ENCODE data around the gene DAG1.

Gene DAG1

GRCh38 chr3:49531715-49532114 lies 61.6 kb downstream of the DAG1 start:
- DNase-seq (ENCODE audit: low read depth): no peak
- in situ Hi-C loops (cut with HindIII; ENCODE audit: low sequenced_read_pairs): no loop called here
- no peak for TF ChIP-seq CTCF (IDR thresholded peaks at IDR 0.05; ENCODE audit: low read depth, low read length, missing control alignments)

GRCh38 chr3:49533031-49533430 lies 63.0 kb downstream of the DAG1 start:
- in situ Hi-C loops (cut with HindIII; ENCODE audit: low sequenced_read_pairs): no loop called here
- no peak for TF ChIP-seq CTCF (IDR thresholded peaks at IDR 0.05; ENCODE audit: low read depth, low read length, missing control alignments)
- H3K4me3 ChIP-seq (ENCODE audit: low read depth, low read length): no peak overlapping the region
- no peak for DNase-seq (ENCODE audit: low read depth)

More at GRCh38 chr3:49531715-49532114, 61.6 kb downstream of the DAG1 start:
- H3K4me3 ChIP-seq (ENCODE audit: low read depth, low read length): no peak overlapping the region

GRCh38 chr3:49533786-49534519 lies 63.9 kb downstream of the DAG1 start:
- no peak for DNase-seq (ENCODE audit: low read depth)
- in situ Hi-C loops (cut with HindIII; ENCODE audit: low sequenced_read_pairs): no loop called here
- no peak overlapping the region for H3K4me3 ChIP-seq (ENCODE audit: low read depth, low read length)
- TF ChIP-seq CTCF (IDR thresholded peaks at IDR 0.05; ENCODE audit: low read depth, low read length, missing control alignments): no peak

GRCh38 chr3:49534581-49535441 lies 64.7 kb downstream of the DAG1 start:
- no peak for TF ChIP-seq CTCF (IDR thresholded peaks at IDR 0.05; ENCODE audit: low read depth, low read length, missing control alignments)
- in situ Hi-C loops (cut with HindIII; ENCODE audit: low sequenced_read_pairs): no loop called here
- no peak overlapping the region for H3K4me3 ChIP-seq (ENCODE audit: low read depth, low read length)
- no peak for DNase-seq (ENCODE audit: low read depth)

GRCh38 chr3:49535971-49536874 lies 66.2 kb downstream of the DAG1 start:
- TF ChIP-seq CTCF (IDR thresholded peaks at IDR 0.05; ENCODE audit: low read depth, low read length, missing control alignments): no peak
- no peak for DNase-seq (ENCODE audit: low read depth)

More at GRCh38 chr3:49535971-49536874, 66.2 kb downstream of the DAG1 start:
- H3K4me3 ChIP-seq (ENCODE audit: low read depth, low read length): no peak overlapping the region
- in situ Hi-C loops (cut with HindIII; ENCODE audit: low sequenced_read_pairs): no loop called here
